MM.1S (cell line): ENCODE measurements around the gene UBFD1.

Experiments used
- EZH2 ChIP-seq: fragments of 300-600 bp; sonication (generic); optimal IDR thresholded peaks from 2 replicates; pipeline ENCODE3; 2017; ENCODE audit warnings: low read depth, mild to moderate bottlenecking, antibody characterized with exemption, low read length, mixed read lengths
- EZH2phosphoT487 ChIP-seq: fragments of 300-600 bp; sonication (generic); IDR thresholded peaks from 2 replicates; pipeline ENCODE4 v1.6.1; 2018; ENCODE audit warnings: antibody characterized with exemption, low read length
- TF ChIP-seq, protein P1 (sequence below): fragments of 300-600 bp; sonication (generic); IDR thresholded peaks from 2 replicates; pipeline ENCODE4 v1.5.1; 2016; ENCODE audit warnings: antibody characterized with exemption, low read length, mixed read lengths

DNA sequence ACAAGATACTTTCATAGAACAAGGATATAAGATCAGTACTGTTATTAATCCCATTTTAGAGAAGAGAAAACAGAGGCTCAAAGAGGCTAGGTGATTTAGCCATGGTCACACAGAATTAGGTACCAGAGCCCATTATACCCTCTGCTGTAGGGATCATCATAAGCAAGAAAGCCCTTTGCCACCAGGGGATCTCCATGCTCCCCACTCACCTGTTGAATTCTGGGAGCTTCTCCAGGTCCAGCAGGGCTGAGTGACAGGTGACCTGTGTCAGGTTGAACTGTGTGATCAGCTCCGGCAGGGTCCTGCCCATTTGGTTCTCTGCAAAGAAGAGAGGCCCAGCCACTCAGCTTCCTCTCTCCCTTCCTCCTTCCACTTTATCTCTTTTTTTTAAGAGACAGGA lies 25.1 kb upstream of the UBFD1 start:
- TF ChIP-seq, protein P1, sequence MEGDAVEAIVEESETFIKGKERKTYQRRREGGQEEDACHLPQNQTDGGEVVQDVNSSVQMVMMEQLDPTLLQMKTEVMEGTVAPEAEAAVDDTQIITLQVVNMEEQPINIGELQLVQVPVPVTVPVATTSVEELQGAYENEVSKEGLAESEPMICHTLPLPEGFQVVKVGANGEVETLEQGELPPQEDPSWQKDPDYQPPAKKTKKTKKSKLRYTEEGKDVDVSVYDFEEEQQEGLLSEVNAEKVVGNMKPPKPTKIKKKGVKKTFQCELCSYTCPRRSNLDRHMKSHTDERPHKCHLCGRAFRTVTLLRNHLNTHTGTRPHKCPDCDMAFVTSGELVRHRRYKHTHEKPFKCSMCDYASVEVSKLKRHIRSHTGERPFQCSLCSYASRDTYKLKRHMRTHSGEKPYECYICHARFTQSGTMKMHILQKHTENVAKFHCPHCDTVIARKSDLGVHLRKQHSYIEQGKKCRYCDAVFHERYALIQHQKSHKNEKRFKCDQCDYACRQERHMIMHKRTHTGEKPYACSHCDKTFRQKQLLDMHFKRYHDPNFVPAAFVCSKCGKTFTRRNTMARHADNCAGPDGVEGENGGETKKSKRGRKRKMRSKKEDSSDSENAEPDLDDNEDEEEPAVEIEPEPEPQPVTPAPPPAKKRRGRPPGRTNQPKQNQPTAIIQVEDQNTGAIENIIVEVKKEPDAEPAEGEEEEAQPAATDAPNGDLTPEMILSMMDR: no peak
- TF ChIP-seq EZH2phosphoT487 (no peak), EZH2 (no peak)
